Panc1 (cell line): Measurements from ENCODE around the gene CCM2L. TPM values are rescaled to one million over a fixed set of nuclear protein-coding genes. Genes with fewer than 3 reads are reported as not detected.

Experiments
- ATAC-seq: fragments of 200-7000 bp; cut with Tn5 transposase; 2 replicates; pipeline ENCODE4 v1.9.1; 2020; ENCODE audit warnings: mild to moderate bottlenecking, moderate library complexity
- BruUV-seq: library from RNA; stranded (reverse); fragments of 400-500 nt; replicated peaks from 2 replicates; lab custom pipeline; 2021; lab: Mats Ljungman, UMichigan
- CTCF ChIA-PET: fragments of 300-600 bp; sonication (Branson Sonifier 250); formaldehyde crosslinking; loops from one replicate; lab custom pipeline; 2022; ENCODE audit warnings: antibody characterized with exemption; lab: Charles Lee
- POLR2A ChIA-PET: fragments of 300-600 bp; sonication (Branson Sonifier 250); formaldehyde crosslinking; loops from one replicate; lab custom pipeline; 2022; ENCODE audit warnings: antibody characterized with exemption; lab: Charles Lee
- DNase-seq: peaks from one replicate; pipeline ENCODE4 v3.0.0-alpha.2; 2010; ENCODE audit warnings: low read depth, low spot score
- H3K27ac ChIP-seq: 2 replicates; pipeline ENCODE4 v1.5.1; 2011; ENCODE audit warnings: mild to moderate bottlenecking, low read length, inconsistent platforms
- H3K27me3 ChIP-seq: fragments of 200-500 bp; sonication (Bioruptor generic); 2 replicates; pipeline ENCODE4 v1.6.0; 2014; ENCODE audit warnings: low read length, inconsistent platforms; ENCODE audit not compliant: control insufficient read depth, insufficient read depth
- H3K36me3 ChIP-seq: fragments of 200-500 bp; sonication (Bioruptor generic); 2 replicates; pipeline ENCODE4 v1.5.1; 2014; ENCODE audit warnings: inconsistent platforms, mild to moderate bottlenecking, low read length, moderate library complexity; ENCODE audit not compliant: control insufficient read depth, insufficient read depth
- H3K4me1 ChIP-seq: 2 replicates; pipeline ENCODE4 v1.5.1; 2011; ENCODE audit warnings: inconsistent platforms, mild to moderate bottlenecking, low read length, moderate library complexity; ENCODE audit not compliant: control insufficient read depth, insufficient read depth
- H3K4me3 ChIP-seq, 2 experiments: 2 replicates each; pipeline ENCODE4 v1.5.1; 2011 to 2012; ENCODE audit warnings: low read depth in 2 of 2, low read length in 2 of 2, mild to moderate bottlenecking in 2 of 2, inconsistent platforms in 1 of 2, moderate library complexity in 1 of 2
- H3K9me3 ChIP-seq: fragments of 200-500 bp; sonication (Bioruptor generic); 2 replicates; pipeline ENCODE4 v1.5.1; 2014; ENCODE audit warnings: low read depth, mild to moderate bottlenecking, inconsistent platforms, low read length, moderate library complexity; ENCODE audit not compliant: control insufficient read depth, insufficient read depth
- POLR2AphosphoS5 ChIP-seq: IDR thresholded peaks from 2 replicates; pipeline ENCODE4 v1.6.1; 2012; ENCODE audit warnings: mild to moderate bottlenecking, low read depth, low read length, moderate library complexity
- SIN3A ChIP-seq: IDR thresholded peaks from 2 replicates; pipeline ENCODE4 v1.6.1; 2012; ENCODE audit warnings: low read depth, mild to moderate bottlenecking, low read length, moderate library complexity, borderline replicate concordance; ENCODE audit not compliant: insufficient read depth
- TCF7L2 ChIP-seq: IDR thresholded peaks from 2 replicates; pipeline ENCODE4 v1.6.1; 2011; ENCODE audit warnings: mild to moderate bottlenecking, low read depth, low read length, inconsistent platforms
- in situ Hi-C: cut with HindIII; loops from 2 replicates; pipeline ENCODE4 v1.10.0; 2016; ENCODE audit warnings: low sequenced_read_pairs, low pct_unique_long_range_greater_than_20kb
- intact Hi-C: fragments of 100-400 bp; cut with micrococcal nuclease; formaldehyde crosslinking; loops from one replicate; pipeline ENCODE4 v1.10.0; 2022; ENCODE audit not compliant: unreplicated experiment
- total RNA-seq: library from RNA; stranded (reverse); gene quantifications from one replicate; pipeline ENCODE4 v1.2.1, GENCODE V29; 2021; ENCODE audit not compliant: unreplicated experiment
- TF ChIP-seq, protein P1 (sequence below), 2 experiments: IDR thresholded peaks; 2 replicates each; pipeline ENCODE4 v1.6.1; 2011 to 2012; ENCODE audit warnings: low read depth in 2 of 2, control low read depth in 1 of 2, low read length in 1 of 2, mild to moderate bottlenecking in 1 of 2, moderate library complexity in 1 of 2; ENCODE audit not compliant: insufficient read depth in 1 of 2
- TF ChIP-seq, protein P2 (sequence below): fragments of 450-650 bp; IDR thresholded peaks from 2 replicates; pipeline ENCODE4 v1.5.1; 2017; ENCODE audit warnings: mild to moderate bottlenecking

Gene CCM2L
- total RNA-seq, 1 experiment from 2014 or later: 45.4 TPM

DNA sequence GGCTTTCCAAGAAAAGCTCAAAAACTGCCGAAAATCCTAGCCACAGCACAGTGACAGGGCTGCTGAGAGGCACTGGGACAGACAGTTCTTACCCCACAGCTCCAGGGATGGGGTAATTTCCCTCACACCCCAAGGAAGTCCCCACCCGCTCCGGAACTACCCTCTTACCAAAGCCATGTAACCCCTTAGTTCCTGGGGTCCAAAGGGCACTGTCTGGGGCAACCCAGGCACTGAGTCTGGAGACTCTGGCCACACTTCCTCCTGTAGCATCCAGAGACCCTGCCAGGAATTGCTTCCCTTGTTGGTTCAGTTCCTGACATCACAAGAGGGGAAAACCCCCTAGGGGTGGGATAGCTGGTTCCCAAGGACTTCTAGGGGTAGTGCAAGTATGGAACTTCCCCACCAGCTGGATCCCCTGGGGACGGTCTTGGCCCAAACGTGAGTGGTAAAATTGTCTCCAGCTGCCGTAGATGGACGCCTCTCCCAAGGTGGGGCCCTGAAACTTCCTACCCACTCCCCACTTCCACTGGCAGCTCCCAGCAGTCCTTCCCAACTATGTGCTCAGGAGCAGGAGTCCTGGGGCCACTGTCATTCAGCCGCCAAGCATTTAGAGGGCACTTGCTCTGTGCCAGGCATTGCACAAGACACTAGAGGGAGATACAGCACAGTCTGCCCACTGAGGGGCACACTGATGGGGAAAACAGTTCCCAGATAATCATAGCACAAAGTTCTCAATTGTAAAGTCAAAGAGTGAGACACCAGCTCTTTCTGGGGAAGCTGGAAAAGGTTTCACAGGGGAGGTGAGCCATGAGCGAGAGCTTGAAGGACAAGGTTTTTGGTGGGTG is 24.6 kb downstream of the CCM2L start:
- TF ChIP-seq POLR2AphosphoS5 (no peak), SIN3A (no peak), TCF7L2 (no peak)
- TF ChIP-seq, protein P1, sequence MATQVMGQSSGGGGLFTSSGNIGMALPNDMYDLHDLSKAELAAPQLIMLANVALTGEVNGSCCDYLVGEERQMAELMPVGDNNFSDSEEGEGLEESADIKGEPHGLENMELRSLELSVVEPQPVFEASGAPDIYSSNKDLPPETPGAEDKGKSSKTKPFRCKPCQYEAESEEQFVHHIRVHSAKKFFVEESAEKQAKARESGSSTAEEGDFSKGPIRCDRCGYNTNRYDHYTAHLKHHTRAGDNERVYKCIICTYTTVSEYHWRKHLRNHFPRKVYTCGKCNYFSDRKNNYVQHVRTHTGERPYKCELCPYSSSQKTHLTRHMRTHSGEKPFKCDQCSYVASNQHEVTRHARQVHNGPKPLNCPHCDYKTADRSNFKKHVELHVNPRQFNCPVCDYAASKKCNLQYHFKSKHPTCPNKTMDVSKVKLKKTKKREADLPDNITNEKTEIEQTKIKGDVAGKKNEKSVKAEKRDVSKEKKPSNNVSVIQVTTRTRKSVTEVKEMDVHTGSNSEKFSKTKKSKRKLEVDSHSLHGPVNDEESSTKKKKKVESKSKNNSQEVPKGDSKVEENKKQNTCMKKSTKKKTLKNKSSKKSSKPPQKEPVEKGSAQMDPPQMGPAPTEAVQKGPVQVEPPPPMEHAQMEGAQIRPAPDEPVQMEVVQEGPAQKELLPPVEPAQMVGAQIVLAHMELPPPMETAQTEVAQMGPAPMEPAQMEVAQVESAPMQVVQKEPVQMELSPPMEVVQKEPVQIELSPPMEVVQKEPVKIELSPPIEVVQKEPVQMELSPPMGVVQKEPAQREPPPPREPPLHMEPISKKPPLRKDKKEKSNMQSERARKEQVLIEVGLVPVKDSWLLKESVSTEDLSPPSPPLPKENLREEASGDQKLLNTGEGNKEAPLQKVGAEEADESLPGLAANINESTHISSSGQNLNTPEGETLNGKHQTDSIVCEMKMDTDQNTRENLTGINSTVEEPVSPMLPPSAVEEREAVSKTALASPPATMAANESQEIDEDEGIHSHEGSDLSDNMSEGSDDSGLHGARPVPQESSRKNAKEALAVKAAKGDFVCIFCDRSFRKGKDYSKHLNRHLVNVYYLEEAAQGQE (IDR thresholded peaks at IDR 0.05; ENCODE audit: insufficient read depth in 1 of 2, low read depth in 2 of 2, low read length in 1 of 2): no peak
- TF ChIP-seq, protein P2, sequence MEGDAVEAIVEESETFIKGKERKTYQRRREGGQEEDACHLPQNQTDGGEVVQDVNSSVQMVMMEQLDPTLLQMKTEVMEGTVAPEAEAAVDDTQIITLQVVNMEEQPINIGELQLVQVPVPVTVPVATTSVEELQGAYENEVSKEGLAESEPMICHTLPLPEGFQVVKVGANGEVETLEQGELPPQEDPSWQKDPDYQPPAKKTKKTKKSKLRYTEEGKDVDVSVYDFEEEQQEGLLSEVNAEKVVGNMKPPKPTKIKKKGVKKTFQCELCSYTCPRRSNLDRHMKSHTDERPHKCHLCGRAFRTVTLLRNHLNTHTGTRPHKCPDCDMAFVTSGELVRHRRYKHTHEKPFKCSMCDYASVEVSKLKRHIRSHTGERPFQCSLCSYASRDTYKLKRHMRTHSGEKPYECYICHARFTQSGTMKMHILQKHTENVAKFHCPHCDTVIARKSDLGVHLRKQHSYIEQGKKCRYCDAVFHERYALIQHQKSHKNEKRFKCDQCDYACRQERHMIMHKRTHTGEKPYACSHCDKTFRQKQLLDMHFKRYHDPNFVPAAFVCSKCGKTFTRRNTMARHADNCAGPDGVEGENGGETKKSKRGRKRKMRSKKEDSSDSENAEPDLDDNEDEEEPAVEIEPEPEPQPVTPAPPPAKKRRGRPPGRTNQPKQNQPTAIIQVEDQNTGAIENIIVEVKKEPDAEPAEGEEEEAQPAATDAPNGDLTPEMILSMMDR: peak; percentile 79
- in situ Hi-C loops: no loop called here
- peaks cover 9% of the 10 kb centered on the region; the same call in 1 of the 2 replicates for H3K4me1 ChIP-seq
- ATAC-seq (peak; percentile 39; the same call in 1 of the 2 replicates), DNase-seq (no peak)
- no peak overlapping the region for H3K4me3 ChIP-seq
- no peaks in the 10 kb centered on the region for H3K36me3 ChIP-seq
- no peaks in the 10 kb centered on the region; the same call in 1 of the 2 replicates for H3K27me3 ChIP-seq
- H3K9me3 ChIP-seq: no peaks in the 10 kb centered on the region
- intact Hi-C loops: loop anchor here (5.0 kb wide), 3 partner anchors 37 to 83 kb away; partner anchors contain the start of gene PDRG1
- H3K27ac ChIP-seq: no peak overlapping the region
- no TSS peak for BruUV-seq
- CTCF ChIA-PET: interaction anchor here (0.5 to 2.8 kb wide), 5 partner anchors 44 to 184 kb away, joined by 3 to 13 read pairs (median 4); no protein-coding TSS in a partner anchor
- POLR2A ChIA-PET: interaction anchor here (0.8 kb wide), 1 partner anchor 57 kb away, joined by 5 read pairs; no protein-coding TSS in a partner anchor

DNA sequence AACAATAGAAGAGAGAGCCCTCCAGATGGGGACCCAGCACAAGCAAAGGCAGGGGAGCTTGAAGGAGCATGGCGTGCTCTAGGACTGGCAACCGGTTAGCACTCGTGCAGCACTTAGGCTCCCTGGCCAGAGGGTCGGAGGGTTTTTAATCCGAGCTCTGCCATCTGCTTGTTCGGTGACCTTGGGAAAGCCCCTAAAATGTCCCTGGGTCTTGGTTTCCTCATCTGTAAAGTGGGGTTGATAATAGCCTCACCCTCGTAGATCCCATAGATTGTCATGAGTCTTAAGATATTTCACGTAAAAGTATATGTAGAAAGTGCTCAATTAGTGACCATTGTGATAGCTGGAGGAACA is 25.2 kb downstream of the CCM2L start:
- Histone ChIP-seq H3K4me3 (no peak overlapping the region), H3K9me3 (no peaks in the 10 kb centered on the region), H3K36me3 (no peaks in the 10 kb centered on the region), H3K27me3 (no peaks in the 10 kb centered on the region; the same call in 1 of the 2 replicates), H3K4me1 (peaks cover 9% of the 10 kb centered on the region; the same call in 1 of the 2 replicates), H3K27ac (no peak overlapping the region)
- POLR2A ChIA-PET: interaction anchor here (0.8 kb wide), 1 partner anchor 56 kb away, joined by 5 read pairs; no protein-coding TSS in a partner anchor
- CTCF ChIA-PET: interaction anchor here (1.0 to 2.8 kb wide), 3 partner anchors 43 to 184 kb away, joined by 3 to 13 read pairs (median 4); no protein-coding TSS in a partner anchor
- intact Hi-C loops (loop anchor here (5.0 kb wide), 2 partner anchors 37 to 57 kb away; no protein-coding TSS in a partner anchor), in situ Hi-C loops (no loop called here)
- no TSS peak for BruUV-seq
- DNase-seq: no peak
- TF ChIP-seq TCF7L2: no peak
- TF ChIP-seq, protein P1 (IDR thresholded peaks at IDR 0.05; ENCODE audit: insufficient read depth in 1 of 2, low read depth in 2 of 2, low read length in 1 of 2): no peak
- no peak for TF ChIP-seq POLR2AphosphoS5
- TF ChIP-seq SIN3A: no peak
- no peak for ATAC-seq
